ENCODE results near the gene ZC3H10.

Gene ZC3H10

DNA sequence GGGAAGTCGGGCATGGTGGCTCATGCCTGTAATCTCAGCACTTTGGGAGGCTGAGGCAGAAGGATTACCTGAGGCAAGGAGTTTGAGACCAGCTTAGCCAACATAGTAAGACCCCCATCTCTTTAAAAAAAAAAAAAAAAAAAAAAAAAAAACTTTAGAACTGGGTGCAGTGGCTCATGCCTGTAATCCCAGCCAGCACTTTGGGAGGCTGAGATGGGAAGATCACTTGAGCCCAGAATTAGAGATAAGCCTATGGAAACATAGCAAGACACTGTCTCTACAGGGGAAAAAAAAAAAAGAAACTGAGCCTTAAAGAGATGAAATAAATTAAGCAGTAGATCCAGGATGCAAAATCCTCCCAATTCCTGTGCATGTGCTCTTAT is 15.4 kb upstream of the ZC3H10 start:
- TF ChIP-seq, protein P1, sequence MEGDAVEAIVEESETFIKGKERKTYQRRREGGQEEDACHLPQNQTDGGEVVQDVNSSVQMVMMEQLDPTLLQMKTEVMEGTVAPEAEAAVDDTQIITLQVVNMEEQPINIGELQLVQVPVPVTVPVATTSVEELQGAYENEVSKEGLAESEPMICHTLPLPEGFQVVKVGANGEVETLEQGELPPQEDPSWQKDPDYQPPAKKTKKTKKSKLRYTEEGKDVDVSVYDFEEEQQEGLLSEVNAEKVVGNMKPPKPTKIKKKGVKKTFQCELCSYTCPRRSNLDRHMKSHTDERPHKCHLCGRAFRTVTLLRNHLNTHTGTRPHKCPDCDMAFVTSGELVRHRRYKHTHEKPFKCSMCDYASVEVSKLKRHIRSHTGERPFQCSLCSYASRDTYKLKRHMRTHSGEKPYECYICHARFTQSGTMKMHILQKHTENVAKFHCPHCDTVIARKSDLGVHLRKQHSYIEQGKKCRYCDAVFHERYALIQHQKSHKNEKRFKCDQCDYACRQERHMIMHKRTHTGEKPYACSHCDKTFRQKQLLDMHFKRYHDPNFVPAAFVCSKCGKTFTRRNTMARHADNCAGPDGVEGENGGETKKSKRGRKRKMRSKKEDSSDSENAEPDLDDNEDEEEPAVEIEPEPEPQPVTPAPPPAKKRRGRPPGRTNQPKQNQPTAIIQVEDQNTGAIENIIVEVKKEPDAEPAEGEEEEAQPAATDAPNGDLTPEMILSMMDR (IDR thresholded peaks at IDR 0.05; ENCODE audit: low read depth, low read length) = no peak
- no peak for DNase-seq (ENCODE audit: low read depth in 2 of 2)
- no peak overlapping the region for H3K4me3 ChIP-seq (replicated peaks in 1 of 2; ENCODE audit: low read depth in 2 of 2, low read length in 2 of 2)

DNA sequence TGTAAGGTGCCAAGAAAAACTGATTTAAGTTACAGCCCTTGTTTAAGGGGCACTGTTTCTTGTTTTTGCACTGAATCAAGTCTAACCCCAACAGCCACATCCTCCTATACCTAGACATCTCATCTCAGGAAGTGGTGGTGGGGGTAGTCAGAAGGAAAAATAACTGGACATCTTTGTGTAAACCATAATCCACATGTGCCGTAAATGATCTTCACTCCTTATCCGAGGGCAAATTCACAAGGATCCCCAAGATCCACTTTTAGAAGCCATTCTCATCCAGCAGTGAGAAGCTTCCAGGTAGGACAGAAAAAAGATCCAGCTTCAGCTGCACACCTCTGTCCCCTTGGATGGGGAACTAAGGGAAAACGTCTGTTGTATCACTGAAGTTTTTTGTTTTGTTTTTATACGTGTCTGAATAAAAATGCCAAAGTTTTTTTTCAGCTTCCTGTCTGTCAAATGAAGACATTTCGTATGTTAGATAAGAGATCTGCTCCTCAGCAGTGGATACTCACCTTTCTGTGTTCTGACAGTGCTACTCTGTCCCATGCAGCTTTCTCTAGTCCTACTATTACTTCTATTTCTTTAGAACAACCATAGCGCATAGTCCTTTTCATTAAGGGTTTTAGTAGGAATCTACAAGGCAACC is 14.9 kb upstream of the ZC3H10 start:
- peak overlapping the region in 1 of 2 donors; percentile 94 for H3K4me3 ChIP-seq (replicated peaks in 1 of 2; ENCODE audit: low read depth in 2 of 2, low read length in 2 of 2)
- no peak for DNase-seq (ENCODE audit: low read depth in 2 of 2)
- TF ChIP-seq, protein P1 (IDR thresholded peaks at IDR 0.05; ENCODE audit: low read depth, low read length) = no peak

DNA sequence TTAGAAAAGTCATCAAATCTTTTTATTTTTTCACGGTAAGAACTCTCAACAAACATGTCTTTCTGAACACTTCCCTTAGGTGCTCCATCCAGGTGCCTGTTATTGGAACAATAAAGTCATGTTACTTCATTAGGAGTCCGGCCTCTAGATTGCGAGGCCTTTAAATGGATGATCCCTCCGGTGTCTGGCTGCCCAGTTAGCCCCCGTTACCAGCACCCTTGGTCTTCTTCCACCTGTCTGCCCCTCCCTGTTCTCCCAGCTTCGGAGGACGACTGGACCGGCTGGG is 14.3 kb upstream of the ZC3H10 start:
- TF ChIP-seq, protein P1 (IDR thresholded peaks at IDR 0.05; ENCODE audit: low read depth, low read length) = no peak
- peak overlapping the region; percentile 93 to 94 for H3K4me3 ChIP-seq (replicated peaks in 1 of 2; ENCODE audit: low read depth in 2 of 2, low read length in 2 of 2)
- DNase-seq (ENCODE audit: low read depth in 2 of 2) = no peak

DNA sequence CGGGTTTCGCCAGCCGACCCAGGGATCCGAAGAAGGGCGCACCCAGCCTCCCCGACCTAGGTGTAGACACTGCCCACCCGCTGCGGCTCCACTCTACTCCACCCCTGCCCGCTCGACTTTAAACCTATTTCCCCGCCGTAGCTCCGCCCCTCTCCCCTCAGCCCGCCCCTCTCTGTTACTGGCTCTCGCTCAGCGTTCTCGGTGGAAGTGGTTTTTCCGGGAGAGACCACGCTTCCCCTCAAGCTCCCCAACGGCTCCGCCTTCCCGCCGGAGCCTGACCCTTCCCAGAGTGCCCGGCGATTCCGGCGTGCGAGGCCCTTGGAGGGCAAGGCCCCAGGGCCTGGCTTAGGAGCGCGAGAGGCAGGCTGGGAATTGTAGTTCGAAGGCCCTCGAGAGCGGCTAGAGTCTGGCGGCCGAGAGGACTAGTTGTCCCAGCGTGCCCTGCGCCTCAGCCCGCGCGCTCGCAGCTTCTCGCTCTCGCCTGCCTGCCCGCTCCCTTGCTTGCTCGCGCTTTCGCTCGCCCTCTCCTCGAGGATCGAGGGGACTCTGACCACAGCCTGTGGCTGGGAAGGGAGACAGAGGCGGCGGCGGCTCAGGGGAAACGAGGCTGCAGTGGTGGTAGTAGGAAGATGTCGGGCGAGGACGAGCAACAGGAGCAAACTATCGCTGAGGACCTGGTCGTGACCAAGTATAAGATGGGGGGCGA is 13.8 kb upstream of the ZC3H10 start, which contains the start of gene PA2G4:
Gene PA2G4, plus strand, starts transcription at position 451 of the 706 bp plus-strand sequence. Its CDS starts 179 bp downstream, at position 630.
- TF ChIP-seq, protein P1 (IDR thresholded peaks at IDR 0.05; ENCODE audit: low read depth, low read length) = no peak
- H3K4me3 ChIP-seq (replicated peaks in 1 of 2; ENCODE audit: low read depth in 2 of 2, low read length in 2 of 2) = peak within 1 kb of the TSS; percentile 93 to 94
- DNase-seq (ENCODE audit: low read depth in 2 of 2) = peak; percentile 98 to 99

DNA sequence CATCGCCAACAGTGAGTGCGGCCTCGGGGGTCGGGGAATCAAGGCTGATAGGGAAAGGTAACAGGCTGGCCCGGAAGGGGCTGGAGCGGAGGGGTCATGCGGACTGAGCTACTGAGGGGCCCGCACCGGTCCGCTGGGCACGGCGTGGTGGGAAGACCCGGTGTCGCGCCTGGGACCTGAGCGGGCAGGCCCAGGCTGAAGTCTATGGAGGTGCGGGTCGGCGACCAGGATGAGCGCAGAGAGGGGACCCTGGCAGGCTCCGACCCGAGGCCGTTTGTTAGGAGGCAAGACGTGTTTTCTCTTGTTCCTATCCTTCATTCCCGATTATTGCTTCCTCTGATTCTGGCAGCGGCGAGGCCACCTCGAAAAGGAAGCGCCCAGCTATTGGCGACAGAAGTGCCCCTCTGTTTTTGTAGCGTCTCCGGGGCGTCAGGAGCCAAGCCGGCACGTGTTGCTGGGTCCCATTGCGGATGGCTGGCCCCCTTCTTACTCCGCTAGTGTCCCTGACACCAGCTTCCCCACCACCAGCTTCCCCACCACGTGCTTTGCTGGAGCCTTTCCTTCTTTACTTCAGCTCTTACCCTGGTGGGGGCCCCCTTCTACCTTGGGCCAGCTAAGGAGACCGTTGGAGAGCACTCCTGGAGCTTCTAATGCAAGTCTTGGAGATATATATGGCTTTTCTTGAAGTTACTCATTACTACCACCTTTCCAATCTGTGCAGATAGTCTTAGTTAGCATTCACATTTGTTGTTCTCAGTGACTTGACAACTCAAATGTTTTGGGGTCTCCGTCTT is 13.1 kb upstream of the ZC3H10 start:
- peak in 1 of 2 donors; percentile 29 for DNase-seq (ENCODE audit: low read depth in 2 of 2)
- TF ChIP-seq, protein P1 (IDR thresholded peaks at IDR 0.05; ENCODE audit: low read depth, low read length) = no peak
- H3K4me3 ChIP-seq (replicated peaks in 1 of 2; ENCODE audit: low read depth in 2 of 2, low read length in 2 of 2) = peak overlapping the region; percentile 93 to 94

DNA sequence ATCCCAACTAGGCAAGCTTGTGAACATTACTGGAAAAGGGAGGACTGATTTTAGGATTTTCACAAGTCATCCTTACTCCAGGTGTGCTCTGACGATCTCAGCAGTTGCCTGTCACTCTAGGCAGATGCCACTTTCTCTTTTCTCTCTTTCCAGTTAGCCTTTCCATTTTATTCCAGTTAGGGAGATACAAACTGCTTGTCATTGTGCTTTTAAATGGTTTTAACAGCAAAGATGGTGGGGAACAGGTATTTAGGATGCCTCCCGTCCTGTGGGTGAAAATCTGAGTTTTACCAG is 12.5 kb upstream of the ZC3H10 start:
- DNase-seq (ENCODE audit: low read depth in 2 of 2) = no peak
- peak overlapping the region; percentile 93 to 94 for H3K4me3 ChIP-seq (replicated peaks in 1 of 2; ENCODE audit: low read depth in 2 of 2, low read length in 2 of 2)
- TF ChIP-seq, protein P1 (IDR thresholded peaks at IDR 0.05; ENCODE audit: low read depth, low read length) = no peak

All from cardiac fibroblast (primary cell).